Endothelial cell of umbilical vein (primary cell): ENCODE data around the gene GNAL.

Experiments used
- EZH2 ChIP-seq: IDR thresholded peaks from 2 replicates; pipeline ENCODE4 v1.6.1; 2012; ENCODE audit warnings: borderline replicate concordance, low read depth, mild to moderate bottlenecking, moderate library complexity, low read length, inconsistent platforms; ENCODE audit not compliant: severe bottlenecking
- POLR2A ChIP-seq: IDR thresholded peaks from 2 replicates; pipeline ENCODE4 v1.6.1; 2012; ENCODE audit warnings: low read depth, mild to moderate bottlenecking, control low read depth, low read length
- POLR2AphosphoS5 ChIP-seq: IDR thresholded peaks from 2 replicates; pipeline ENCODE4 v1.6.1; 2012; ENCODE audit warnings: low read depth, mild to moderate bottlenecking, control low read depth, low read length, moderate library complexity; ENCODE audit not compliant: insufficient read depth
- TF ChIP-seq, protein P1 (sequence below), 2 donors: IDR thresholded peaks; 1 replicate in 1 of 2; 2 replicates in 1 of 2; pipeline ENCODE4 v1.5.1; 2011; ENCODE audit warnings: low read length in 2 of 2, mild to moderate bottlenecking in 2 of 2, moderate library complexity in 2 of 2, control low read depth in 1 of 2, inconsistent platforms in 1 of 2, low read depth in 1 of 2; ENCODE audit not compliant: insufficient read depth in 1 of 2; ENCODE audit errors: extremely low read depth in 1 of 2
- TF ChIP-seq, protein P2 (sequence below): IDR thresholded peaks from 2 replicates; pipeline ENCODE4 v1.6.1; 2011; ENCODE audit not compliant: insufficient read depth, insufficient read length

DNA sequence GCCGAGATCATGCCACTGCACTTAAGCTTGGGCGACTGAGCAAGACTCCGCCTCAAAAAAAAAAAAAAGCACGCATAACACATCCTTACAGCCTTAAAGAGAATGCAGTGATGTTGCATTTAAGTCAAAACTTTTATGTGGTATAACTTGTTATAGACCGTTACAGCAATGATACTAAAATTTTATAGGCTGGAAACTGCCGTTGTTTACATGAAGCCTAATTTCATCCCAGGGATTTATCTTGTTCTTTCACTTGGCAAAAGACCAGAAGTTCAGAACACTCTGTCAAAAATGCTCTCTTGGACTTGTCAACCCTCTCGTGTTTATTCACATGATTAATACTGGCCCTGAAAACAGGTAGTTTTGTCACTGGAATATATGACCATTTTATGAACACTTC, 7.4 kb downstream of the GNAL start:
- TF ChIP-seq, protein P1, sequence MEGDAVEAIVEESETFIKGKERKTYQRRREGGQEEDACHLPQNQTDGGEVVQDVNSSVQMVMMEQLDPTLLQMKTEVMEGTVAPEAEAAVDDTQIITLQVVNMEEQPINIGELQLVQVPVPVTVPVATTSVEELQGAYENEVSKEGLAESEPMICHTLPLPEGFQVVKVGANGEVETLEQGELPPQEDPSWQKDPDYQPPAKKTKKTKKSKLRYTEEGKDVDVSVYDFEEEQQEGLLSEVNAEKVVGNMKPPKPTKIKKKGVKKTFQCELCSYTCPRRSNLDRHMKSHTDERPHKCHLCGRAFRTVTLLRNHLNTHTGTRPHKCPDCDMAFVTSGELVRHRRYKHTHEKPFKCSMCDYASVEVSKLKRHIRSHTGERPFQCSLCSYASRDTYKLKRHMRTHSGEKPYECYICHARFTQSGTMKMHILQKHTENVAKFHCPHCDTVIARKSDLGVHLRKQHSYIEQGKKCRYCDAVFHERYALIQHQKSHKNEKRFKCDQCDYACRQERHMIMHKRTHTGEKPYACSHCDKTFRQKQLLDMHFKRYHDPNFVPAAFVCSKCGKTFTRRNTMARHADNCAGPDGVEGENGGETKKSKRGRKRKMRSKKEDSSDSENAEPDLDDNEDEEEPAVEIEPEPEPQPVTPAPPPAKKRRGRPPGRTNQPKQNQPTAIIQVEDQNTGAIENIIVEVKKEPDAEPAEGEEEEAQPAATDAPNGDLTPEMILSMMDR (IDR thresholded peaks at IDR 0.05; ENCODE audit: extremely low read depth in 1 of 2, insufficient read depth in 1 of 2, low read depth in 1 of 2, low read length in 2 of 2) = no peak
- no peak for TF ChIP-seq POLR2AphosphoS5
- TF ChIP-seq, protein P2, sequence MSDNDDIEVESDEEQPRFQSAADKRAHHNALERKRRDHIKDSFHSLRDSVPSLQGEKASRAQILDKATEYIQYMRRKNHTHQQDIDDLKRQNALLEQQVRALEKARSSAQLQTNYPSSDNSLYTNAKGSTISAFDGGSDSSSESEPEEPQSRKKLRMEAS = no peak
- TF ChIP-seq EZH2 = no peak
- TF ChIP-seq POLR2A = no peak
